ENCODE data around the gene ADAM15. TPM values are rescaled to one million over a fixed set of nuclear protein-coding genes. Genes with fewer than 3 reads are reported as not detected.

Gene ADAM15
- total RNA-seq, 4 donors from 2014 or later = 65.4 to 115 (median 100.0) TPM

- H3K9me3 ChIP-seq = no peaks in the 10 kb centered on the region
- WGBS, 2 donors (ENCODE audit: low coverage in 1 of 2) = 84 to 98% methylated on average over 8 to 13 of the region's 14 CpGs
- H3K4me3 ChIP-seq = no peak overlapping the region
- no peaks in the 10 kb centered on the region for H3K27me3 ChIP-seq
- no peaks in the 10 kb centered on the region for H3K36me3 ChIP-seq
- no peak for ATAC-seq
- no peak overlapping the region for H3K27ac ChIP-seq
- H3K4me1 ChIP-seq = peaks cover 0 to 19% (median 5%) of the 10 kb centered on the region in 3 donors
- TF ChIP-seq EP300 (IDR thresholded peaks at IDR 0.05) = no peak
- no peak for TF ChIP-seq POLR2AphosphoS5 (IDR thresholded peaks at IDR 0.05)
- no peak for TF ChIP-seq POLR2A (IDR thresholded peaks at IDR 0.05)
- no peak for TF ChIP-seq CTCF (IDR thresholded peaks at IDR 0.05)
Measured at GRCh38 chr1:155040358-155041093, 10.6 kb upstream of the ADAM15 start.

- Histone ChIP-seq H3K36me3 (no peaks in the 10 kb centered on the region), H3K4me1 (peaks cover 0 to 19% (median 5%) of the 10 kb centered on the region in 3 donors), H3K27ac (no peak overlapping the region), H3K4me3 (no peak overlapping the region), H3K27me3 (no peaks in the 10 kb centered on the region), H3K9me3 (no peaks in the 10 kb centered on the region)
- TF ChIP-seq POLR2A (IDR thresholded peaks at IDR 0.05) = no peak
- TF ChIP-seq EP300 (IDR thresholded peaks at IDR 0.05) = no peak
- TF ChIP-seq POLR2AphosphoS5 (IDR thresholded peaks at IDR 0.05) = no peak
- no peak for TF ChIP-seq CTCF (IDR thresholded peaks at IDR 0.05)
- ATAC-seq = no peak
- 81 to 87% methylated on average over 4 to 5 of the region's 5 CpGs for WGBS, 2 donors (ENCODE audit: low coverage in 1 of 2)
Measured at GRCh38 chr1:155042789-155043188, 8.3 kb upstream of the ADAM15 start.

- peaks cover 0 to 18% (median 5%) of the 10 kb centered on the region in 3 donors for H3K4me1 ChIP-seq
- H3K27ac ChIP-seq = no peak overlapping the region
- 69% methylated on average over 9 to 10 of the region's 12 CpGs for WGBS, 2 donors (ENCODE audit: low coverage in 1 of 2)
- ATAC-seq = no peak
- H3K4me3 ChIP-seq = no peak overlapping the region
- no peaks in the 10 kb centered on the region for H3K9me3 ChIP-seq
- no peaks in the 10 kb centered on the region for H3K36me3 ChIP-seq
- no peaks in the 10 kb centered on the region for H3K27me3 ChIP-seq
- TF ChIP-seq EP300 (IDR thresholded peaks at IDR 0.05) = no peak
- TF ChIP-seq POLR2AphosphoS5 (IDR thresholded peaks at IDR 0.05) = no peak
- TF ChIP-seq CTCF (IDR thresholded peaks at IDR 0.05) = no peak
- no peak for TF ChIP-seq POLR2A (IDR thresholded peaks at IDR 0.05)
Measured at GRCh38 chr1:155043301-155043702, 7.8 kb upstream of the ADAM15 start.

- H3K27ac ChIP-seq = no peak overlapping the region
- no peaks in the 10 kb centered on the region for H3K36me3 ChIP-seq
- H3K9me3 ChIP-seq = no peaks in the 10 kb centered on the region
- H3K4me1 ChIP-seq = peaks cover 0 to 13% (median 5%) of the 10 kb centered on the region in 3 donors
- H3K27me3 ChIP-seq = no peaks in the 10 kb centered on the region
- WGBS, 2 donors (ENCODE audit: low coverage in 1 of 2) = 40 to 71% methylated on average over 1 of the region's 3 CpGs
- no peak for ATAC-seq
- TF ChIP-seq POLR2AphosphoS5 (IDR thresholded peaks at IDR 0.05) (no peak), CTCF (IDR thresholded peaks at IDR 0.05) (no peak), EP300 (IDR thresholded peaks at IDR 0.05) (no peak), POLR2A (IDR thresholded peaks at IDR 0.05) (no peak)
- no peak overlapping the region for H3K4me3 ChIP-seq
Measured at GRCh38 chr1:155043793-155044192, 7.3 kb upstream of the ADAM15 start.

GRCh38 chr1:155044365-155044764 lies 6.8 kb upstream of the ADAM15 start:
- Histone ChIP-seq H3K9me3 (no peaks in the 10 kb centered on the region), H3K4me1 (peaks cover 0 to 13% (median 3%) of the 10 kb centered on the region in 3 donors), H3K36me3 (no peaks in the 10 kb centered on the region), H3K27me3 (no peaks in the 10 kb centered on the region), H3K4me3 (no peak overlapping the region), H3K27ac (peak overlapping the region in 1 of 4 donors; percentile 23)
- no peak for TF ChIP-seq POLR2A (IDR thresholded peaks at IDR 0.05)
- TF ChIP-seq EP300 (IDR thresholded peaks at IDR 0.05) = no peak
- no peak for TF ChIP-seq POLR2AphosphoS5 (IDR thresholded peaks at IDR 0.05)
- TF ChIP-seq CTCF (IDR thresholded peaks at IDR 0.05) = no peak
- WGBS, 2 donors (ENCODE audit: low coverage in 1 of 2) = 76 to 98% methylated on average over 5 to 6 of the region's 6 CpGs
- ATAC-seq = no peak

Data from gastroesophageal sphincter (tissue), 4 donors.